ENCODE results near the gene CLSTN2.

DNA sequence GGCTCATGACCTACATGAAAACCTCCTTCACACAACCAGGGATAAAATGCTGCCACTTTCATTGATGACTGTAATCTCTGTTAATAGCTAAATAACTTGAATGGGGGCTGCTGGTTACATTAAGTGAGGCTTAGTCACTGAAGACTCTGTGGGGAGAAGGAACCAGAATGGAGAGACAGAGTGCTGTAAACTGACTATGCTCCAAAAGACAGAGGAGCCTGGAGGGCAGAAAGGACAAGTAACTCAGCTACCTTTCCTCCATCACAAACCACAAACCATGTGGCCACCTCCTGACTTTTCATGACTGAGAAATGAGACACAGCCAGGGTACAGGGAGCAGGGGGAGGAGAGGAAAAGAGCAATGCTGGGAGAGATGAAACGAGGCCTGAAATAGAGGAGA lies 645.8 kb downstream of the CLSTN2 start:
- TF ChIP-seq SP1 (IDR thresholded peaks at IDR 0.05) (no peak), BHLHE40 (IDR thresholded peaks at IDR 0.05; ENCODE audit: borderline replicate concordance) (no peak), ELF4 (IDR thresholded peaks at IDR 0.05) (no peak), SUZ12 (IDR thresholded peaks at IDR 0.05) (no peak), CTBP1 (IDR thresholded peaks at IDR 0.05; ENCODE audit: borderline replicate concordance) (no peak)
- TF ChIP-seq, protein P1, sequence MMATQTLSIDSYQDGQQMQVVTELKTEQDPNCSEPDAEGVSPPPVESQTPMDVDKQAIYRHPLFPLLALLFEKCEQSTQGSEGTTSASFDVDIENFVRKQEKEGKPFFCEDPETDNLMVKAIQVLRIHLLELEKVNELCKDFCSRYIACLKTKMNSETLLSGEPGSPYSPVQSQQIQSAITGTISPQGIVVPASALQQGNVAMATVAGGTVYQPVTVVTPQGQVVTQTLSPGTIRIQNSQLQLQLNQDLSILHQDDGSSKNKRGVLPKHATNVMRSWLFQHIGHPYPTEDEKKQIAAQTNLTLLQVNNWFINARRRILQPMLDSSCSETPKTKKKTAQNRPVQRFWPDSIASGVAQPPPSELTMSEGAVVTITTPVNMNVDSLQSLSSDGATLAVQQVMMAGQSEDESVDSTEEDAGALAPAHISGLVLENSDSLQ (IDR thresholded peaks at IDR 0.05) = no peak

Measured in HEK293T (cell line).